Measurements from ENCODE around the gene SORCS2.
A peak's percentile ranks its signal among the peaks of the same experiment; 100 is the strongest.

Gene SORCS2

GRCh38 chr4:7763106-7763505 lies 570.8 kb downstream of the SORCS2 start:
- no peak for DNase-seq (ENCODE audit: low spot score)

- no peak for DNase-seq (ENCODE audit: low spot score)
Measured at GRCh38 chr4:7763788-7764187, 571.5 kb downstream of the SORCS2 start.

GRCh38 chr4:7764466-7764865 lies 572.1 kb downstream of the SORCS2 start:
- DNase-seq (ENCODE audit: low spot score): no peak

- no peak for DNase-seq (ENCODE audit: low spot score)
Measured at GRCh38 chr4:7765666-7766065, 573.3 kb downstream of the SORCS2 start.

- DNase-seq (ENCODE audit: low spot score): no peak
Measured at GRCh38 chr4:7766086-7766485, 573.7 kb downstream of the SORCS2 start.

GRCh38 chr4:7766661-7767345 lies 574.5 kb downstream of the SORCS2 start:
- no peak for DNase-seq (ENCODE audit: low spot score)

- no peak for DNase-seq (ENCODE audit: low spot score)
Measured at GRCh38 chr4:7767526-7767925, 575.2 kb downstream of the SORCS2 start.

- no peak for DNase-seq (ENCODE audit: low spot score)
Measured at GRCh38 chr4:7767966-7768365, 575.6 kb downstream of the SORCS2 start.

GRCh38 chr4:7768736-7769135 lies 576.4 kb downstream of the SORCS2 start:
- DNase-seq (ENCODE audit: low spot score): no peak

GRCh38 chr4:7769396-7770223 lies 577.3 kb downstream of the SORCS2 start:
- peak; percentile 37 for DNase-seq (ENCODE audit: low spot score)

- DNase-seq (ENCODE audit: low spot score): no peak
Measured at GRCh38 chr4:7770224-7771050, 578.1 kb downstream of the SORCS2 start.

GRCh38 chr4:7771056-7771455 lies 578.7 kb downstream of the SORCS2 start:
- DNase-seq (ENCODE audit: low spot score): no peak

- no peak for DNase-seq (ENCODE audit: low spot score)
Measured at GRCh38 chr4:7771541-7772507, 579.5 kb downstream of the SORCS2 start.

- DNase-seq (ENCODE audit: low spot score): no peak
Measured at GRCh38 chr4:7772711-7773385, 580.5 kb downstream of the SORCS2 start.

GRCh38 chr4:7773401-7774180 lies 581.3 kb downstream of the SORCS2 start:
- DNase-seq (ENCODE audit: low spot score): no peak

GRCh38 chr4:7774301-7775294 lies 582.3 kb downstream of the SORCS2 start:
- no peak for DNase-seq (ENCODE audit: low spot score)

GRCh38 chr4:7775396-7775795 lies 583.1 kb downstream of the SORCS2 start:
- no peak for DNase-seq (ENCODE audit: low spot score)

GRCh38 chr4:7777017-7777710 lies 584.8 kb downstream of the SORCS2 start:
- DNase-seq (ENCODE audit: low spot score): no peak
